SK-N-SH treated with all-trans-retinoic acid at 6 μM for 48 hours (cell line): ENCODE data around the gene TMOD4.

Experiments
- ZC3H10 ChIP-seq: fragments of 250-450 bp; sonication (Bioruptor Pico); IDR thresholded peaks from 2 replicates; pipeline ENCODE4 v1.5.1; 2021; ENCODE audit warnings: mild to moderate bottlenecking, moderate library complexity
- ZFP30 ChIP-seq: fragments of 450-650 bp; formaldehyde crosslinking; IDR thresholded peaks from 2 replicates; pipeline ENCODE4 v1.5.0; 2022; ENCODE audit warnings: mild to moderate bottlenecking, moderate library complexity
- TF ChIP-seq, protein P1 (sequence below): fragments of 250-450 bp; sonication (Bioruptor Pico); IDR thresholded peaks from 2 replicates; pipeline ENCODE4 v1.8.0; 2020; ENCODE audit warnings: mild to moderate bottlenecking, moderate library complexity, borderline replicate concordance

DNA sequence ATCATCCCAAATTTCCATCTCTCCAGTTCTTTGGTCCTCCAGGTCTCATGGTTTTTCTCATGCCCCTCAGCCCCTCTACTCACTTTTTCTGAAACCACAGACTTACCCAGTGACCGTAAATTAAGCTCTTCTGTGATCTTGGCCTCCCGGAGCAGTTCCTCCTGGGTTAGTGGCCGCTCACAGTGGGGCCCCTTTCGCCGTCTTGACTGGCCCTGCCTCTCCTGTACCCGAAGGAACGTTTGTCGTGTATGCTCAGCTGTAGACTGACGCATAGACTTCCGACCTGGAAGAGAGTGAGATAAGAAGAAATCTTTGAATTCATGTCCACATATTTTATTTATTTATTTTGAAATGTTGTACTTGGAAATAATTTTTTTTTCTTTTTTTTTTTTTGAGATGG is 8.4 kb upstream of the TMOD4 start:
- TF ChIP-seq, protein P1, sequence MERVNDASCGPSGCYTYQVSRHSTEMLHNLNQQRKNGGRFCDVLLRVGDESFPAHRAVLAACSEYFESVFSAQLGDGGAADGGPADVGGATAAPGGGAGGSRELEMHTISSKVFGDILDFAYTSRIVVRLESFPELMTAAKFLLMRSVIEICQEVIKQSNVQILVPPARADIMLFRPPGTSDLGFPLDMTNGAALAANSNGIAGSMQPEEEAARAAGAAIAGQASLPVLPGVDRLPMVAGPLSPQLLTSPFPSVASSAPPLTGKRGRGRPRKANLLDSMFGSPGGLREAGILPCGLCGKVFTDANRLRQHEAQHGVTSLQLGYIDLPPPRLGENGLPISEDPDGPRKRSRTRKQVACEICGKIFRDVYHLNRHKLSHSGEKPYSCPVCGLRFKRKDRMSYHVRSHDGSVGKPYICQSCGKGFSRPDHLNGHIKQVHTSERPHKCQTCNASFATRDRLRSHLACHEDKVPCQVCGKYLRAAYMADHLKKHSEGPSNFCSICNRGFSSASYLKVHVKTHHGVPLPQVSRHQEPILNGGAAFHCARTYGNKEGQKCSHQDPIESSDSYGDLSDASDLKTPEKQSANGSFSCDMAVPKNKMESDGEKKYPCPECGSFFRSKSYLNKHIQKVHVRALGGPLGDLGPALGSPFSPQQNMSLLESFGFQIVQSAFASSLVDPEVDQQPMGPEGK (CRISPR knock-in tag): no peak
- TF ChIP-seq ZC3H10 (CRISPR knock-in tag): no peak
- TF ChIP-seq ZFP30 (CRISPR knock-in tag): no peak
